Heart left ventricle (tissue), 16 donors: ENCODE data around the gene B4GALNT4. TPM values are rescaled to one million over a fixed set of nuclear protein-coding genes. Genes with fewer than 3 reads are reported as not detected.
"Not testable (repeated sequence)": the region's sequence is repeated elsewhere in the genome, so short reads cannot be mapped to it uniquely, and the experiment has no call there.

ENCODE experiments used
- ATAC-seq, 4 donors: fragments of 200-7000 bp; cut with Tn5 transposase; one replicate each; pipeline ENCODE4 v1.9.1; 2020 to 2022; ENCODE audit warnings: moderate library complexity in 4 of 4, mild to moderate bottlenecking in 3 of 4, moderate number of reproducible peaks in 1 of 4
- DNase-seq, 5 donors: peaks; one replicate each; pipeline ENCODE4 v3.0.0-alpha.2; 2020
- H3K27ac ChIP-seq, 12 donors: fragments of 200-600 bp; sonication (generic) in 4 of 12; one replicate each; pipeline versions ENCODE4 v1.5.0 to v1.8.0; 2016 to 2022; ENCODE audit warnings: mild to moderate bottlenecking in 2 of 12
- H3K27me3 ChIP-seq, 9 donors: fragments of 200-600 bp; sonication (generic) in 2 of 9; one replicate each; pipeline versions ENCODE4 v1.5.1 to v1.8.0; 2016 to 2022; ENCODE audit warnings: mild to moderate bottlenecking in 3 of 9
- H3K36me3 ChIP-seq, 9 donors: fragments of 200-600 bp; sonication (generic) in 2 of 9; one replicate each; pipeline versions ENCODE4 v1.5.0 to v1.8.0; 2018 to 2022; ENCODE audit warnings: mild to moderate bottlenecking in 2 of 9
- H3K4me1 ChIP-seq, 12 donors: fragments of 200-600 bp; sonication (generic) in 4 of 12; one replicate each; pipeline versions ENCODE4 v1.5.0 to v1.8.0; 2016 to 2022; ENCODE audit warnings: mild to moderate bottlenecking in 3 of 12
- H3K4me3 ChIP-seq, 12 donors: fragments of 200-600 bp; sonication (generic) in 4 of 12; one replicate each; pipeline versions ENCODE4 v1.5.0 to v1.8.0; 2017 to 2022; ENCODE audit warnings: mild to moderate bottlenecking in 9 of 12, moderate library complexity in 4 of 12
- H3K9me3 ChIP-seq, 12 donors: fragments of 200-600 bp; sonication (generic) in 4 of 12; one replicate each; pipeline versions ENCODE4 v1.5.0 to v1.8.0; 2016 to 2022; ENCODE audit warnings: mild to moderate bottlenecking in 1 of 12
- POLR2A ChIP-seq, 2 donors: fragments of 450-650 bp; IDR thresholded peaks; one replicate each; pipeline ENCODE4 v1.6.1; 2017; ENCODE audit warnings: antibody characterized with exemption in 2 of 2, mild to moderate bottlenecking in 2 of 2, moderate library complexity in 2 of 2
- WGBS, 4 donors: extraction: QIAGEN DNeasy Blood & Tissue Kit in 2 of 4; methylation state at CpG; one replicate each; pipeline versions ENCODE4 v1.1.5 to v1.1.7; 2013 to 2018; 5-methylcytosine and 5-hydroxymethylcytosine counted together
- intact Hi-C, 10 donors: fragments of 100-400 bp; cut with DNase I; formaldehyde crosslinking; loops; one replicate each; pipeline versions ENCODE4 v1.11.1 to v1.14.2; 2022
- polyA plus RNA-seq, 2 donors: library from polyadenylated mRNA; stranded (reverse); fragments of 200-250 nt; gene quantifications; one replicate each; pipeline ENCODE4 v1.2.3, GENCODE V29; 2013
- total RNA-seq, 9 donors: library from RNA; depleted of rRNA in 2 of 9; stranded (reverse); fragments of >200 nt in 2 of 9; fragmentation: NEBNext Ultra II Directional in 3 of 9; extraction: Animal tissue kit (Norgen Biotek cat#: 25700) in 3 of 9; gene quantifications; one replicate each; pipeline versions ENCODE4 v1.1.0 to v1.2.4, GENCODE V29; 2016 to 2023
- TF ChIP-seq, protein P1 (sequence below), 12 donors: fragments of 200-600 bp; sonication (generic) in 4 of 12; IDR thresholded peaks; one replicate each; pipeline versions ENCODE4 v1.5.0 to v1.8.0; 2018 to 2022; ENCODE audit warnings: antibody characterized with exemption in 12 of 12, mild to moderate bottlenecking in 5 of 12
- donor health status: ischemic (EF 13 %, LVEDD 7.1; RV severe dilation, severe dysfunction).
- donor health status: healthy with polysubstance abuse.
- donor health status: DM: no; HTN: yes; CAD: no.
- donor health status: DM: no; HTN: no; CAD: no.
- donor health status: ischemic (EF 25% LVEDD 6.9; RV normal size, moderate dysfunction).
- donor health status: ischemic (EF 25% LVEDD 5.7; RV mildly dilated, moderate dysfunction).
- donor health status: healthy.
- donor health status: DM: yes; HTN: yes; CAD: no.
- donor health status: ischemic (EF 35%, LVEDD 5.7; RV mildly dilated, moderate dysfunction).
- donor health status: nonischemic (EF 11% LVEDD 7.7; RV severe dilation, severe dysfunction).
- donor health status: DM: yes; HTN: yes; CAD: no.
- donor health status: PGD.
- donor health status: ischemic (EF 29% LVEDD 5.4; RV normal size, mild dysfunction).
- donor health status: nonischemic (EF 23%, LVEDD 6.1; RV moderate dilation, normal function).

The B4GALNT4 gene
- total and polyA plus RNA-seq, 11 donors = 0.28 to 1.9 (median 0.68) TPM; not detected in 2

DNA sequence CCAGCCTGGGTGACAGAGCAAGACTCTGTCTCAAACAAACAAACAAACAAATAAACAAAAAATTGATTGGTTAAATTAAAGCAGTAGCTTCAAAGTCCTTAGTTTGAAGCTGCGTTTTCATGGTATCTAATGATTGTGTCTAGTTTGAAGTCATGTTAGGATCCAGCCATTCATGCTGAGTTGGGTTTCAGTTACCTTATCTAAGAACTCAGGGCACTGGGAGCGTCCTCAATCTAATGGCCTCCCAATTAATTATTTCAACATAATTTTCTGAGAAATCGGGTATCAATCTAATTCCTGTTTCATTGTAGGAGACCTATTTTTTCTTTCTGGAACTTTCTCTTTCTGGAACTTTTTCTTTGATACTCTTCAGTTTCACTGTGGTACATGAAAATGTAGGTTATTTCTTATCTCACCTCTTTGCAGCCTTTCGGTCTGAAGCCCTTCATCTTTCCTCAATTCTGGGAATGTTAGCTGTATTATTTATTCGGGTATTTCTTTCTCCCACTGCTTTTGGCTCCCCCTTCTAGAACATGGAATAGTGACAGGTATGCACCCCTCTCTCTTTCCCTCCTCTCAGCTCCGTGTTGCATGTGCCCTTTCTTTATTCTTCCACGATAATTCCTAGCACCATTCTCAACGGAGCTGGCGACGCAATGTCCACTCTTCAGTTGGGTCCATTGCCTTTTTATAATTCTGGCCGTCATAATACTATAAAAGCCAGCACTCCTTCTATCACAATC, 24.3 kb upstream of the B4GALNT4 start:
- ATAC-seq = no peak
- Histone ChIP-seq H3K27ac (no peak overlapping the region), H3K9me3 (no peaks in the 10 kb centered on the region), H3K4me1 (peaks cover 0 to 7% (median 0%) of the 10 kb centered on the region in 12 donors), H3K4me3 (no peak overlapping the region), H3K36me3 (no peaks in the 10 kb centered on the region), H3K27me3 (no peaks in the 10 kb centered on the region)
- DNase-seq = peak in 1 of 5 donors; percentile 1
- 90 to 92% (median 90%) methylated on average over 11 of the region's 11 CpGs for WGBS, 4 donors
- intact Hi-C loops = no loop called here
- TF ChIP-seq POLR2A (IDR thresholded peaks at IDR 0.05) = no peak
- TF ChIP-seq, protein P1, sequence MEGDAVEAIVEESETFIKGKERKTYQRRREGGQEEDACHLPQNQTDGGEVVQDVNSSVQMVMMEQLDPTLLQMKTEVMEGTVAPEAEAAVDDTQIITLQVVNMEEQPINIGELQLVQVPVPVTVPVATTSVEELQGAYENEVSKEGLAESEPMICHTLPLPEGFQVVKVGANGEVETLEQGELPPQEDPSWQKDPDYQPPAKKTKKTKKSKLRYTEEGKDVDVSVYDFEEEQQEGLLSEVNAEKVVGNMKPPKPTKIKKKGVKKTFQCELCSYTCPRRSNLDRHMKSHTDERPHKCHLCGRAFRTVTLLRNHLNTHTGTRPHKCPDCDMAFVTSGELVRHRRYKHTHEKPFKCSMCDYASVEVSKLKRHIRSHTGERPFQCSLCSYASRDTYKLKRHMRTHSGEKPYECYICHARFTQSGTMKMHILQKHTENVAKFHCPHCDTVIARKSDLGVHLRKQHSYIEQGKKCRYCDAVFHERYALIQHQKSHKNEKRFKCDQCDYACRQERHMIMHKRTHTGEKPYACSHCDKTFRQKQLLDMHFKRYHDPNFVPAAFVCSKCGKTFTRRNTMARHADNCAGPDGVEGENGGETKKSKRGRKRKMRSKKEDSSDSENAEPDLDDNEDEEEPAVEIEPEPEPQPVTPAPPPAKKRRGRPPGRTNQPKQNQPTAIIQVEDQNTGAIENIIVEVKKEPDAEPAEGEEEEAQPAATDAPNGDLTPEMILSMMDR (IDR thresholded peaks at IDR 0.05) = no peak

DNA sequence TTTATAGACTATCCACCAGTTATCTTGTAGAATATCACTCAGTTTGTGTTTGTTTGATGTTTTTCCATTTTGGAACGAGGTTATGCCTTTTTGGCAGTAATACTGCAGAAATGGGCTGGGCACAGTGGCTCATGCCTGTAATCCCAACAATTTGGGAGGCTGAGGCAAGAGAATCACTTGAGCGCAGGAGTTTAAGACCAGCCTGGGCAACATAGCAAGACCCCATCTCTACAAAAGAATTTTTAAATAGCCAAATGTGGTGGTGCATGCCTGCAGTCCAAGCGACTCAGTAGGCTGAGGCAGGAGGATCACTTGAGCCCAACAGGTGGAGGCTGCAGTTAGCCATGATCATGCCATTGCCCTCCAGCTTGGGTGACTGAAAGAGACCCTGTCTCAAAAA, 22.8 kb upstream of the B4GALNT4 start:
- intact Hi-C loops = no loop called here
- Histone ChIP-seq H3K9me3 (no peaks in the 10 kb centered on the region), H3K27me3 (no peaks in the 10 kb centered on the region), H3K36me3 (no peaks in the 10 kb centered on the region), H3K4me1 (peaks cover 0 to 13% (median 0%) of the 10 kb centered on the region in 12 donors), H3K27ac (no peak overlapping the region), H3K4me3 (no peak overlapping the region)
- DNase-seq (no peak), ATAC-seq (no peak)
- TF ChIP-seq POLR2A (IDR thresholded peaks at IDR 0.05) = no peak
- TF ChIP-seq, protein P1 (IDR thresholded peaks at IDR 0.05) = no peak
- 85 to 92% (median 90%) methylated on average over 3 of the region's 3 CpGs for WGBS, 4 donors

DNA sequence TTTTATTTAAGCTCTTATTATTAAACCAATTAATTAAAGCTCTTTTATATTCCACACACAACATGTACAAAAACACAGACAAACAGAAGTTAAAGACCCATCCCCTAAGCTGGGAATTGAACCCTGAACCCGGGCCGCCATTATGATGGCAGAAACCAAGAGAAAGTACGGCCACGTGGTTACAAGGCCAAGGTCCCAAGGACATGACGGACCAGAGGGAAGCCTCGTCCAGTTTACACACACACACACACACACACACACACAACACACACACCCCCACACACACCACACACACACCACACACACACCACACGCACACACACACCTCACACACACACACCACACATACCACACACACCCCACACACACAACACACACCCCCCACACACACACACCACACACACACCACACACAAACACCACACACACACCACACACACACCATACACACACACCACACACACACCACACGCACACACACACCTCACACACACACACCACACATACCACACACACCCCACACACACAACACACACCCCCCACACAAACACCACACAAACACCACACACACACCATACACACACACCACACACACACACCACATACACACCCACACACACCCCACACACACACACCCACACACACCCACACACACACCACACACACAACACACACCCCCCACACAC, 19.9 kb upstream of the B4GALNT4 start:
- 91 to 96% (median 92%) methylated on average over 8 of the region's 8 CpGs for WGBS, 4 donors
- intact Hi-C loops, H3K36me3 ChIP-seq, H3K4me3 ChIP-seq, H3K27me3 ChIP-seq, ATAC-seq, H3K27ac ChIP-seq, H3K9me3 ChIP-seq: not testable (repeated sequence)
- peaks cover 4 to 35% (median 20%) of the 10 kb centered on the region in 12 donors for H3K4me1 ChIP-seq
- peak in 1 of 5 donors; percentile 18 for DNase-seq

DNA sequence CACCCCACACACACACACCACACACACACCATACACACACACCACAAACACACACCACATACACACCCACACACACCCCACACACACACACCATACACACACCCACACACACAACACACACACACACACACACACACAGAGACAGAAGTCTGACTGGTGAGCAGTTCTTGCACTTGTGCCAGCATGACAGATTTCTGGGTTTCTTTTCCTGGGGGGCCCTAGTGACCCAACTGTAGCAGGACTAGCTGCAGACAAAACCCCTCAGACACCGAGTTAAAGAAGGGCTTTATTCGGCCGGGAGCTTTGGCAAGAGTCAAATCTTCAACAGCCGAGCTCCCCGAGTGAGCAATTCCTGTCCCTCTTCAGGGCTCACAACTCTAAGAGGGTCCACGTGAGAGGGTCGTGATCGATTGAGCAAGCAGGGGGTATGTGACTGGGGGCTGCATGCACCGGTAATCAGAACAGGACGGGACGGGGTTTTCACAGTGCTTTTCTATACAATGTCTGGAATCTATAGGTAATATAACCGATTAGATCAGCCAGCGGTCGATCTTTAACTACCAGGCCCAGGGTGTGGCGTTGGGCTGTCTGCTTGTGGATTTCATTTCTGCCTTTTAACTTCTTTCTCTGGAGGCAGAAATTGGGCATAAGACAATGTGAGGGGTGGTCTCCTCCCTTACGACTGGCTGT, 19.1 kb upstream of the B4GALNT4 start:
- H3K9me3 ChIP-seq, ATAC-seq, H3K36me3 ChIP-seq, H3K27me3 ChIP-seq, H3K4me3 ChIP-seq: not testable (repeated sequence)
- peak overlapping the region in 1 of 12 donors; percentile 59 for H3K27ac ChIP-seq
- DNase-seq = peak in 1 of 5 donors; percentile 35
- WGBS, 4 donors = 76 to 80% (median 78%) methylated on average over 16 of the region's 16 CpGs
- intact Hi-C loops = loop anchor here in 3 of 10 donors (5.0 to 10.0 kb wide), 4 partner anchors 33 to 455 kb away; partner anchors contain the start of genes IFITM1 (in 1 of the 3), IFITM2 (in 1 of the 3), PIDD1 (in 1 of the 3) and RPLP2 (in 1 of the 3)
- H3K4me1 ChIP-seq = peaks cover 4 to 41% (median 24%) of the 10 kb centered on the region in 12 donors
